ENCODE results near the gene CHRNA10.

DNA sequence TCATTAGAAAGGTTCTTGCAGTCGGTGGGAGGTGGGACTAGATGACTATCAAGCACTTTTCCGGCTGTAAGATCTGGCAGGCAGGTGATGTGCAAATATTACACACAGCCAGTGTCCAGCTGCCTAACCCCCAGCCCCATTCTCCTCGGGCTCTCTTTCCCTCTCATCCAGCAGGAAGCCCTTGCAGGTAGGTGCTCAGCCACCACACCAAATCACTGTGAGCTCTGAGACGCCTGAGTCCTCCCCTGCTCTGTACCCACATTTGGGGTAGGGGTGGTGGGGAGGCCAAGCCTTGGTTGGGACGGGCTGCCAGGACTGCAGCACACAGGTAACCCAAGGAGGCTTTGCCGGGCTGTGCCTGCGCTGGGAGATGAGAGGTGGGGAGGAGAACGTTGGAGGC, 30.0 kb downstream of the CHRNA10 start:
- no peak for TF ChIP-seq RAD21 (IDR thresholded peaks at IDR 0.05; ENCODE audit: low read depth)
- TF ChIP-seq YY1 (IDR thresholded peaks at IDR 0.05; ENCODE audit: low read depth): no peak
- no peak for TF ChIP-seq CEBPB (IDR thresholded peaks at IDR 0.05)
- TF ChIP-seq, protein P1, sequence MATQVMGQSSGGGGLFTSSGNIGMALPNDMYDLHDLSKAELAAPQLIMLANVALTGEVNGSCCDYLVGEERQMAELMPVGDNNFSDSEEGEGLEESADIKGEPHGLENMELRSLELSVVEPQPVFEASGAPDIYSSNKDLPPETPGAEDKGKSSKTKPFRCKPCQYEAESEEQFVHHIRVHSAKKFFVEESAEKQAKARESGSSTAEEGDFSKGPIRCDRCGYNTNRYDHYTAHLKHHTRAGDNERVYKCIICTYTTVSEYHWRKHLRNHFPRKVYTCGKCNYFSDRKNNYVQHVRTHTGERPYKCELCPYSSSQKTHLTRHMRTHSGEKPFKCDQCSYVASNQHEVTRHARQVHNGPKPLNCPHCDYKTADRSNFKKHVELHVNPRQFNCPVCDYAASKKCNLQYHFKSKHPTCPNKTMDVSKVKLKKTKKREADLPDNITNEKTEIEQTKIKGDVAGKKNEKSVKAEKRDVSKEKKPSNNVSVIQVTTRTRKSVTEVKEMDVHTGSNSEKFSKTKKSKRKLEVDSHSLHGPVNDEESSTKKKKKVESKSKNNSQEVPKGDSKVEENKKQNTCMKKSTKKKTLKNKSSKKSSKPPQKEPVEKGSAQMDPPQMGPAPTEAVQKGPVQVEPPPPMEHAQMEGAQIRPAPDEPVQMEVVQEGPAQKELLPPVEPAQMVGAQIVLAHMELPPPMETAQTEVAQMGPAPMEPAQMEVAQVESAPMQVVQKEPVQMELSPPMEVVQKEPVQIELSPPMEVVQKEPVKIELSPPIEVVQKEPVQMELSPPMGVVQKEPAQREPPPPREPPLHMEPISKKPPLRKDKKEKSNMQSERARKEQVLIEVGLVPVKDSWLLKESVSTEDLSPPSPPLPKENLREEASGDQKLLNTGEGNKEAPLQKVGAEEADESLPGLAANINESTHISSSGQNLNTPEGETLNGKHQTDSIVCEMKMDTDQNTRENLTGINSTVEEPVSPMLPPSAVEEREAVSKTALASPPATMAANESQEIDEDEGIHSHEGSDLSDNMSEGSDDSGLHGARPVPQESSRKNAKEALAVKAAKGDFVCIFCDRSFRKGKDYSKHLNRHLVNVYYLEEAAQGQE (IDR thresholded peaks at IDR 0.05; ENCODE audit: low read depth): no peak
- no peak for TF ChIP-seq ZBTB7A (IDR thresholded peaks at IDR 0.05; ENCODE audit: low read depth)
- no peak for TF ChIP-seq CREB1 (IDR thresholded peaks at IDR 0.05; ENCODE audit: low read depth)
- TF ChIP-seq TEAD4 (IDR thresholded peaks at IDR 0.05): no peak
- TF ChIP-seq EP300 (IDR thresholded peaks at IDR 0.05; ENCODE audit: borderline replicate concordance): no peak
